ENCODE data around the gene BCL6B.

The BCL6B gene

DNA sequence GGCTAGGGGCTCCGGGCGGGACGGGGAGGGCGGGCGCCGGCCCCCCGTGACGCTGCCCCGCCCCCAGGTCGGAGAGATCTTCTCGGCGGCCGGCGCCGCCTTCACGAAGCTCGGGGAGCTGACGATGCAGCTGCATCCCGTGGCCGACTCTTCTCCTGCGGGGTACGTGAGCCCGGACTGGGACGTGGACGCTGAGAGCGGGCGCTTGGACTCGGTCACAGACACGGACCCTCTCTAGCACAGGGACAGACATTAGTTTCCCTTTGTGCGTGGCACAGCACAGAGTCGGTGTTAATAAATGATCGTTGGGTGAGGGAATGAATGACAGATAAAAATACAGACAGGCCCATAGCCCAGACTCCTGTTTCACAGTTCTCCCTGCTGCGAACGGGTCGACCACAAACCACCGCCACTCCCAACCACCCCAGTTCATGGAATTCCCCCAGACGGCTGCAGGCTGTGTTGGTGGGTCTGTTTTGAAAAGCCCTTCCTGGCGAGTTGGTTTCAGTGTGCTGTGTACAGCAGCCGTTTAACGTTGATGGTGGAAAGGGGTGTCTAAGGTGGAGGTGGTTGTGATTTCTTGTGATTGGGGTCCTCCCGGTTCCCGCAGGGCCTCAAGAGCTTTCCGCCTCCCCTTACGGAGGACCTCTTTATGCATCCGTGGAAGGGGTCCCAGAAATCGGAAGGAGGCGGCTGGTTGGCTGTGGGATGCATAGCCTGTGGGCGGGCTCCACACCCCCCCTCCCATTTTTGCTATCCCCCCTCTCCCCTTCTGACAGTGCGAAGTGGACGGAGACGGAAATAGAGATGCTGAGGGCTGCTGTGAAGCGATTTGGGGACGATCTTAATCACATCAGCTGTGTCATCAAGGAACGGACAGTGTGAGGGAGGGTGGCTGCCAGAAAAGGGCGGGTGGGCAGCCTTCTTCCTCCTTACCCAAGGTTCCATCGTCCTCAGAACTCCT, 7.6 kb upstream of the BCL6B start:
- no peak for DNase-seq (ENCODE audit: low read depth in 1 of 2, low spot score in 1 of 2)
- no peak for TF ChIP-seq JUND (IDR thresholded peaks at IDR 0.05; ENCODE audit: low read depth)
- in situ Hi-C loops (cut with HindIII; ENCODE audit: low pct_unique_long_range_greater_than_20kb, low sequenced_read_pairs), result no loop called here

DNA sequence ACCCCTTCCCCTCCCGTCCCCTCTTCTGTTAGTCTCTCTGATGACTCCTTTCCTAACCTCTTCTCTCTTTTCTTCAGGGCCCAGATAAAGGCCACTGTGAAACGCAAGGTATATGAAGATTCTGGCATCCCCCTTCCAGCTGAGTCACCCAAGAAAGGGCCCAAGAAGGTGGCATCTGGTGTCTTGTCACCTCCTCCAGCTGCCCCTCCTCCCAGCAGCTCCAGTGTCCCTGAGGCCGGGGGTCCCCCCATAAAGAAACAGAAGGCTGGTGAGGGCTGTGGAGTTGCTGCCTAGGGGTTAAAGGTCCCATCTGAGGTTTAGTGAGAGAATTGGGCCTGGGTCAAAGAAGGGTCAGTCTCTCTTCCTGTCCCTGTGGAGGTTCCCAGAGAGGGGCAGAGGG, 6.4 kb upstream of the BCL6B start:
- no peak for DNase-seq (ENCODE audit: low read depth in 1 of 2, low spot score in 1 of 2)
- no peak for TF ChIP-seq JUND (IDR thresholded peaks at IDR 0.05; ENCODE audit: low read depth)
- in situ Hi-C loops (cut with HindIII; ENCODE audit: low pct_unique_long_range_greater_than_20kb, low sequenced_read_pairs), result no loop called here

DNA sequence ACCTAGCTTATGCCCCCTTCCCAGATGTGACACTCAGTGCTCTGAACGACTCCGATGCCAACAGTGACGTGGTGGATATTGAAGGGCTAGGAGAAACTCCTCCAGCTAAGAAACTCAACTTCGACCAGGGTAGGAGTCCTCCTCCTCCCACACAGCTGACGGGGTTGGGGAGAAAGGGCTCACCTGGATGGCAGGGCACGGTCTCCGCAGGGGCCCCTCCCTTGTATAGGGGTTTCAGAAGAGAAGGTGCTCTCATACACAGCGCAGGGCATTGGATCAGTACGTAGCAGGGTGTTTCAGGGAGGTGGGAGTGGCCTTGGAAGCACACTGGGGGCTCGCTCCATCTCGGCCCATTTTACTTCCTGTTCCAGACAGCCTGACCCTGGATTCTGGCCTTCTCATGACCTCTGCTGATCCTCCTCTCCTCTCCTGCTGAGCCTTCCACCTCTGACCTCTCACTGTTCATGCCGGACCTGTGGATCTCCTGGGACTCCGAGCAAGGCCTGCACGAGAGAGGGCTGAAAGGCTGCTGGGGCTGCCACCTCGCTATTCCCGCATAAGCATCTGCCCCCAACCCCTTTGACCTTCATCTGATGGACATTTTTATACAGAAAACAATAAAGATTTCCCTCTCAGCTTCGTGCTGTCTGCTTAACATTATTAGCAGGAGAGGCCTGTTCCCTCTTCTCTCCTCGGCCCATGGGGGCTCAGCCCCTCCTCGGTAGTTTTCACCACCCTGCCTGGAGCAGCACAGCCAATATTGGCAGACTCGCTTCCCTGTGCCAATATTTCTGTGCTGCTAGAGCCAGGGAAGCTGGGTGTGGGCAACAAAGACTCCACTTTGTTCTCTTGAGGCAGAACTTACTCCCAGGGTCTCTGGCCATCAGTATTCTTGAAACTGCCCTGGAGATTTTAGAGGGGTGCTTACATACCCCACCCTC, 5.7 kb upstream of the BCL6B start:
- DNase-seq (ENCODE audit: low read depth in 1 of 2, low spot score in 1 of 2), result no peak
- no peak for TF ChIP-seq JUND (IDR thresholded peaks at IDR 0.05; ENCODE audit: low read depth)
- in situ Hi-C loops (cut with HindIII; ENCODE audit: low pct_unique_long_range_greater_than_20kb, low sequenced_read_pairs), result no loop called here

DNA sequence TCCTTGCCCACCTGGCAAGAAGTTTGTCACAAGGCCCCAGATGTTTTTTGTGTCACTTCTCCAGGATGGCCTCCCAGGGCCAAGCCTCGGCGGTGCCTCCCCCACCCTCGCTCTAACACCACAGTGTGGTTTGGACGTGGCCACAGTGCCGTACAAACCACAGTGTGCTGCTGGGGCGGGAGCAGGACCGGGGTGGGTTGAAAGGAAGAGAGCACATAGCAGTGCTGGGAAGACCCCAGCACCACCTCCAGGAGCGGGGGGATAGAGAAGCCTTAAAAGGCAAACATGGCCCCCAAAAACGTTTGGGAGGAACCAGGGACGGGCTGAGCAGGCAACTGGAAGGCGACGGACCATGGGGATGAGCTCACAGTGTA, 5.0 kb upstream of the BCL6B start:
- in situ Hi-C loops (cut with HindIII; ENCODE audit: low pct_unique_long_range_greater_than_20kb, low sequenced_read_pairs), result no loop called here
- no peak for DNase-seq (ENCODE audit: low read depth in 1 of 2, low spot score in 1 of 2)
- no peak for TF ChIP-seq JUND (IDR thresholded peaks at IDR 0.05; ENCODE audit: low read depth)

DNA sequence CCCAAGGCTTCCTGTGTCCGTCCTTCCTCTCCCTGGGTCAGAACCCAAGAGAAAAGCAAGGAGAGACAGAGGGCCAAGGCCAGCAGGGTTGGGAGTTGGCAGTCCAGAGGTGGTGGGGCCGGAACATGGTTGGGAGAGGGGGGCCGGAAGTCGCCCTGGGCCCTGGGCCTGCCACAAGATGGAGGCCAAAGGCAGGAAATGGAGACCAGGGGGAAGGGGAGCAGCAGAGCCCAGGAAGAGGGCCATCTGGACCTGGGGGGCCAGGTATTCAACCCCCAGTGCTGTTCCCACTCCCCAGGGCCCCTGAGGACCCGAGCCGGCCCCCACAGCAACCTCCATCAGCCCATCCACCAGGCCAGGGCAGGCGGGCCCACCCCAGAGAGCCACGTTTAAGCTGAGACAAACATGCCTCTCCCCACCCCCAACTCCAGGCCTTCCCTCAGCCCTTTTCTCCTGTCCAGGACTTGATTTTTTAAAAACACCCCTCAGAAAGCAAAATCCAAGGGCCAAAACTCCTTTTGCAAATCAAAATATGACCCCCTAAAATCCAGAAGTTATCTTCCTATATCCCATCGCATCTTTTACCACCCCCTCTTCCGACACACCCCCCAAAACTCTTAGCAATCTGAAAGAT, 4.4 kb upstream of the BCL6B start:
- no peak for DNase-seq (ENCODE audit: low read depth in 1 of 2, low spot score in 1 of 2)
- in situ Hi-C loops (cut with HindIII; ENCODE audit: low pct_unique_long_range_greater_than_20kb, low sequenced_read_pairs), result no loop called here
- TF ChIP-seq JUND (IDR thresholded peaks at IDR 0.05; ENCODE audit: low read depth), result no peak

DNA sequence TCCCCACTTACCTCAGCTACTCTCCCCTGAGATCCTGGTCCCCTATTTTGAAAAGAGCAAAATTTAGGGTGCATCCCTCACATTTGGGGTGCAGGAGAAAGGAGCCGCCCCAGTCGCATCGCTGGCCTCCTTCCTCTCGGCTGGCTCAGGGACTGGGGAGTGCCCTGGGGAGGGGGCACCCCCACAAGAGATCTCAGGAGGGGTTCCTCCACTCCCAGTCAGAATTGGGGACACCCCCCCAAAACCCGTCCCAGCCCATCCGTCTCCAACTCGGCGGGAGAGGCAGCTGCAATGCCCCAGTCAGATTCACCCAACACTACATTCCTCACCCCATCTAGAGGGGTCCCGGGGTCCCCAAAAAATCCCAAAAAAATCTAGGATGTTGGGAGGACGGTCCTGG, 3.5 kb upstream of the BCL6B start:
- no peak for DNase-seq (ENCODE audit: low read depth in 1 of 2, low spot score in 1 of 2)
- in situ Hi-C loops (cut with HindIII; ENCODE audit: low pct_unique_long_range_greater_than_20kb, low sequenced_read_pairs), result no loop called here
- TF ChIP-seq JUND (IDR thresholded peaks at IDR 0.05; ENCODE audit: low read depth), result no peak

DNA sequence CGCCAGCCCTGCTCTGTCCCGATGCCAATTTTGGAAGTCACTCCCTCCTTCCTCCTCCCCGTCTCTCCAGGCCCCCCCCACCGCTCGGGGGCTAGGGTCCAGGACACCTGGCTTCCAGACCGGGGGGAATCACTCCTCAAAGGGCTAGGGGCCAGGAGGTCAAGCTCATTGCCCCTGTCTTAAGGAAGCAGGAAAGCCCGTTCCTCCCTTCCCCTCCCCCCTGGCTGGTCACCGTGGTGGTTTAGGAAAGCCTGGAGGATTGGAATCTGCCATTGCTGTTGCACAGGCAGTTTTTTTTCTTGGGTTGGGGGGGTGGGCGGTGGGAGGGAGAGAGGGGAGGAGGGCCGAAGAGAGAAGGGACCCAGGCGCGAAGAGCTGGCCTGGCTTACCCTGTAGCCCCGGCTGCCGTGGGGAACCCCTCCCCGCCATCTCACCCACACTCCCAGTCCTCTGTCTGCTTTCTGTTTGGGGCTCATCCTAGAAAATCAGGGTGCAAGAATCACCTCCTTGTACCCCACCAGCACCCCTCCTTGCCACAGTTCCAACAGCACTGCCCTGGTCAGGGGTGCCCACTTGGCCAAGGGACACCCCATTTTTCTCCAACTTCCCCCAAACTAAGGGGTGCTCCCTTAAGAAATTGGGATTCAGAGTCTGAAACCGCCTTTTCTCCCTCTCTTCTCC, 2.9 kb upstream of the BCL6B start:
- no peak for TF ChIP-seq JUND (IDR thresholded peaks at IDR 0.05; ENCODE audit: low read depth)
- DNase-seq (ENCODE audit: low read depth in 1 of 2, low spot score in 1 of 2), result peak; percentile 60 to 75
- in situ Hi-C loops (cut with HindIII; ENCODE audit: low pct_unique_long_range_greater_than_20kb, low sequenced_read_pairs), result no loop called here

DNA sequence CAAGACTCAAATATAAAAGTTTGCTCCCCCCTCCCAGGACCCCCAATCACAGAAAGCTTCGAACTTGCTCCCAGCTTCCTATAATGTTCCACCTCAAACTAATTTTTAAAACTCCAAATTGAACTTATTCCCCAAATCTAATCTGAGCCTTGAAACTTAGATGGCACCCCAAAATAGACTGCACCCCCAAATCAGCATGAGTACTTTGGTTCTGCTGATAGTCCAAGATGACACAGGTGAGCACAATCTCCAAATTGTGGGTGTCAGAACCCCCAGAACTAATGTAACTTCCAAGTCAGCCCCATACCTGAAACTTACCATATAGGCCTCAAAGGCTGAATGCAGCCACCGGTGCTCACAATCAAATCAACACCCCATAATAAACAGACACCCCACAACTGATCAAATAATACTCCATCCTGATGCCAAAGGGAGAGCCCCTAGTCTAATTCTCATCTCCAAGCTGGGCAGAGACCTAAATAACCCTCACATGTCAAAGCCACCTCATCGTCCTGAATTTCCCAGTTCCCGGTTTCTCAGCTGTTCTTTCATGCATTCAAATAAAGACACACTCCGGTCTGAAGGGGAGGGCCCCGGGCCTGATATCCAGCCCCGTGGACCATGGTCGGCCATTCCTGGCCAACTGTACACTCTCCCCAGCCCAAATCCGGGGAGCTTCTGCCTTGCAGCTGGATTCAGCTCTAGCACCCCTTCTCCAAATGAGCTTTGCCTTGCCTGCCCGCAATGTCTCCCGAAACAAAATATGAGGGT, 1.8 kb upstream of the BCL6B start:
- no peak for TF ChIP-seq JUND (IDR thresholded peaks at IDR 0.05; ENCODE audit: low read depth)
- no peak for DNase-seq (ENCODE audit: low read depth in 1 of 2, low spot score in 1 of 2)
- in situ Hi-C loops (cut with HindIII; ENCODE audit: low pct_unique_long_range_greater_than_20kb, low sequenced_read_pairs), result no loop called here

DNA sequence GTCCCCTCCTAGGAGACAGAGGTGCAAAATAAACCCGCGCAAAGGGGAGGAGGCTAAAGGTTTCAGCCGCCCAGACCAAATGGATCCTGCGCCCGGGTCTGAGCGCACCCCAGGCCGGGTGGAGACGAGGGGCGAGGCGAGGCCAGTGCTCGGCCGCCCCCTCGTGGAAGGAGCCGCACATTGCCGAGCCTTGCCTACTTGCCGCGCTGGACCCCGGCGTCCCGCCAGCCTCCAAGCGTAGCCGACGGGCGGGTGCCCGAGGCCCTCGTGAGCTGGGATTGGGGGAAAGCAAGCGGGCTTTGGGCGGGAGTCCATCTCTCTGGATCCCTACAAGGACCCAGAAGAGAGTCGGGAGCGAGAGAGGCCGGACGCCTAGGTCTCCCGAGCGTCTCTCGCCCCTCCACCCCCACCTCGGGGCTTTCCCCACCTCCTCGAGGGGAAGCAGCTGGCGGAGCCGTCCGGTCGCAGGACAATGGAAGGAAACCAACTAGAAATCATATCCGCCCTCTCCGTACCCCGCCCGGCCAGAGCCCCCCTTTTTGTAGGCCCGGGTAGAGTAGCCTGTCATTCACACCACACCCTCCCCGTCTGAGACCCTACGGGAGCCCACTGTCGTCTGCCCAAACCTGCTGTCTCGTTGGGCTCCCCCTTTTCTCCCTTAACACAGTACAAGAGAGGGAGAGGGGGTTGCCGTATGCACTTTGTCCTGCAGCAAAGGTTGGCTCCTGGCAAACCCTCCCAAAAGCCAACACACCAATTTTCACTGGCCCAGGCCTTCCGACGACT, 664 bp upstream of the BCL6B start:
- in situ Hi-C loops (cut with HindIII; ENCODE audit: low pct_unique_long_range_greater_than_20kb, low sequenced_read_pairs), result no loop called here
- no peak for TF ChIP-seq JUND (IDR thresholded peaks at IDR 0.05; ENCODE audit: low read depth)
- peak; percentile 67 to 68 for DNase-seq (ENCODE audit: low read depth in 1 of 2, low spot score in 1 of 2)

DNA sequence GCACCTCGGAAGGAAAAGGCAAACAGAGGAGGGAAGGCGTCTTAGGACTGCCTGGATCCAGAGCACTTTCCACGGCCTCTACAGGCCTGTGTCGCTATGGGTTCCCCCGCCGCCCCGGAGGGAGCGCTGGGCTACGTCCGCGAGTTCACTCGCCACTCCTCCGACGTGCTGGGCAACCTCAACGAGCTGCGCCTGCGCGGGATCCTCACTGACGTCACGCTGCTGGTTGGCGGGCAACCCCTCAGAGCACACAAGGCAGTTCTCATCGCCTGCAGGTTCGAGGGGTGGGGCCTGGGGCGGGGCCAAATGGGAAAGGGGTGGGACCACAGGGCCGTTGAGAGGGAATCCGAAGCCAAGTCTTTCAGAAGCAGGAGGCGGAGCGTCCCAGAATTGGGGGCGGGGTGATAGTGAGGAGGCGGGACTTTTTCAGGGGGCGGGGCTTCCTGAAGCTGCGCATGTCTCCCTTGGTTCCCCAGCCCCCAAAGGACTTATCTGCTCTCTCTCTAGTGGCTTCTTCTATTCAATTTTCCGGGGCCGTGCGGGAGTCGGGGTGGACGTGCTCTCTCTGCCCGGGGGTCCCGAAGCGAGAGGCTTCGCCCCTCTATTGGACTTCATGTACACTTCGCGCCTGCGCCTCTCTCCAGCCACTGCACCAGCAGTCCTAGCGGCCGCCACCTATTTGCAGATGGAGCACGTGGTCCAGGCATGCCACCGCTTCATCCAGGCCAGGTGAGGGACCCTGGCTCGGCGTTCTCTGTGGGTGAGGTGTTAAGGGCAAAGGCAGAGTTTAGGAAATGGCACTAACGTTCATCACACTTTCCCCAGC, 939 bp downstream of the BCL6B start:
- TF ChIP-seq JUND (IDR thresholded peaks at IDR 0.05; ENCODE audit: low read depth), result no peak
- peak in 1 of 2 experiments; percentile 85 for DNase-seq (ENCODE audit: low read depth in 1 of 2, low spot score in 1 of 2)
- in situ Hi-C loops (cut with HindIII; ENCODE audit: low pct_unique_long_range_greater_than_20kb, low sequenced_read_pairs), result no loop called here

Measured in T47D (cell line).